DND-41 (cell line): Measurements from ENCODE around the gene TRPT1.

Source experiments
- ATAC-seq: fragments of 200-7000 bp; cut with Tn5 transposase; 3 replicates; pipeline ENCODE4 v1.9.1; 2021; ENCODE audit warnings: low read depth; ENCODE audit not compliant: insufficient read depth
- DNase-seq: peaks from one replicate; pipeline ENCODE4 v3.0.0-alpha.2; 2020
- H2AFZ ChIP-seq: 2 replicates; pipeline ENCODE4 v1.6.0; 2012; ENCODE audit warnings: low read depth, low read length
- H3K27ac ChIP-seq: 2 replicates; pipeline ENCODE4 v1.5.1; 2012; ENCODE audit warnings: low read length, inconsistent platforms
- H3K27me3 ChIP-seq: fragments of 200-600 bp; sonication (generic); 2 replicates; pipeline ENCODE4 v1.6.0; 2012; ENCODE audit warnings: low read length, mild to moderate bottlenecking, inconsistent platforms; ENCODE audit not compliant: insufficient read depth, poor library complexity
- H3K36me3 ChIP-seq: 2 replicates; pipeline ENCODE4 v1.5.1; 2012; ENCODE audit warnings: low read length, inconsistent platforms; ENCODE audit not compliant: insufficient read depth
- H3K4me1 ChIP-seq: 2 replicates; pipeline ENCODE4 v1.5.1; 2012; ENCODE audit warnings: mild to moderate bottlenecking, low read length; ENCODE audit not compliant: insufficient read depth
- H3K4me2 ChIP-seq: 2 replicates; pipeline ENCODE4 v1.6.0; 2012; ENCODE audit warnings: mild to moderate bottlenecking, moderate library complexity, low read length, inconsistent platforms; ENCODE audit not compliant: insufficient read depth
- H3K4me3 ChIP-seq, 2 experiments: fragments of 200-600 bp in 1 of 2; shearing (Covaris generic) in 1 of 2; 2 replicates each; pipeline ENCODE4 v1.5.1; 2012 to 2016; ENCODE audit warnings: inconsistent platforms in 2 of 2, low read length in 2 of 2, mild to moderate bottlenecking in 2 of 2, low read depth in 1 of 2, moderate library complexity in 1 of 2
- H3K79me2 ChIP-seq: 2 replicates; pipeline ENCODE4 v1.6.0; 2012; ENCODE audit warnings: low read length, inconsistent platforms; ENCODE audit not compliant: insufficient read depth
- H3K9ac ChIP-seq: 2 replicates; pipeline ENCODE4 v1.6.0; 2012; ENCODE audit warnings: low read depth, mild to moderate bottlenecking, inconsistent platforms, low read length, moderate library complexity
- H3K9me3 ChIP-seq: 2 replicates; pipeline ENCODE4 v1.5.1; 2012; ENCODE audit warnings: low read length, moderate library complexity, mild to moderate bottlenecking, inconsistent platforms; ENCODE audit not compliant: insufficient read depth, severe bottlenecking
- H4K20me1 ChIP-seq: 2 replicates; pipeline ENCODE4 v1.6.0; 2012; ENCODE audit warnings: low read length; ENCODE audit not compliant: insufficient read depth
- EZH2 ChIP-seq: IDR thresholded peaks from 3 replicates; pipeline ENCODE4 v1.6.1; 2012; ENCODE audit warnings: borderline replicate concordance, low read depth, mild to moderate bottlenecking, moderate library complexity, low read length, inconsistent platforms; ENCODE audit not compliant: severe bottlenecking
- TF ChIP-seq, protein P1 (sequence below): IDR thresholded peaks from 2 replicates; pipeline ENCODE4 v1.5.1; 2012; ENCODE audit warnings: borderline replicate concordance, low read length, moderate library complexity, mild to moderate bottlenecking; ENCODE audit not compliant: poor library complexity, severe bottlenecking; ENCODE audit errors: extremely low read depth

The TRPT1 gene

GRCh38 chr11:64204464-64204989 lies 21.5 kb downstream of the TRPT1 start:
- H3K4me2 ChIP-seq: no peak overlapping the region
- H3K27ac ChIP-seq: peak overlapping the region; percentile 21; the same call in 1 of the 2 replicates
- no peaks in the 10 kb centered on the region for H3K9me3 ChIP-seq
- peak; percentile 38 for ATAC-seq
- peaks cover 41% of the 10 kb centered on the region for H3K79me2 ChIP-seq
- no peak overlapping the region for H2AFZ ChIP-seq
- no peak overlapping the region for H3K9ac ChIP-seq
- peaks cover 79% of the 10 kb centered on the region for H3K36me3 ChIP-seq
- TF ChIP-seq, protein P1, sequence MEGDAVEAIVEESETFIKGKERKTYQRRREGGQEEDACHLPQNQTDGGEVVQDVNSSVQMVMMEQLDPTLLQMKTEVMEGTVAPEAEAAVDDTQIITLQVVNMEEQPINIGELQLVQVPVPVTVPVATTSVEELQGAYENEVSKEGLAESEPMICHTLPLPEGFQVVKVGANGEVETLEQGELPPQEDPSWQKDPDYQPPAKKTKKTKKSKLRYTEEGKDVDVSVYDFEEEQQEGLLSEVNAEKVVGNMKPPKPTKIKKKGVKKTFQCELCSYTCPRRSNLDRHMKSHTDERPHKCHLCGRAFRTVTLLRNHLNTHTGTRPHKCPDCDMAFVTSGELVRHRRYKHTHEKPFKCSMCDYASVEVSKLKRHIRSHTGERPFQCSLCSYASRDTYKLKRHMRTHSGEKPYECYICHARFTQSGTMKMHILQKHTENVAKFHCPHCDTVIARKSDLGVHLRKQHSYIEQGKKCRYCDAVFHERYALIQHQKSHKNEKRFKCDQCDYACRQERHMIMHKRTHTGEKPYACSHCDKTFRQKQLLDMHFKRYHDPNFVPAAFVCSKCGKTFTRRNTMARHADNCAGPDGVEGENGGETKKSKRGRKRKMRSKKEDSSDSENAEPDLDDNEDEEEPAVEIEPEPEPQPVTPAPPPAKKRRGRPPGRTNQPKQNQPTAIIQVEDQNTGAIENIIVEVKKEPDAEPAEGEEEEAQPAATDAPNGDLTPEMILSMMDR: peak; percentile 93
- TF ChIP-seq EZH2: no peak
- peaks cover 46% of the 10 kb centered on the region for H3K4me1 ChIP-seq
- no peak overlapping the region for H3K4me3 ChIP-seq
- peak; percentile 88 for DNase-seq
- H3K27me3 ChIP-seq: no peaks in the 10 kb centered on the region
- peaks cover 49% of the 10 kb centered on the region for H4K20me1 ChIP-seq

DNA sequence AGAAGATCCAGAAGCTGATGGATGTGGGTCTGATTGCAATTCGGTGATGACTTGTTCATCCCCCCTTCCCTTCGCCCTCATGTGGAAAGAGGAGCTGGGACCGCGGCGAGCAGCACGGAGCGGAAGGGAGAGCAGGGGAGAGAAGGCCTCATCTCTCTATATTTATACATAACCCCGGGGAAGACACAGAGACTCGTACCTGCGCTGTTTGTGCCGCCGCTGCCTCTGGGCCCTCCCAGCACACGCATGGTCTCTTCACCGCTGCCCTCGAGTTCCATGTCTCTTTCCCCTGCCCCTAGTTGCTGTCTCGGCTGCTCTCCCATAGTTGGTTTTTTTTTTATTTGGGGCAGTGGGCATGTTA lies 21.9 kb downstream of the TRPT1 start:
- DNase-seq: no peak
- Histone ChIP-seq H3K9me3 (no peaks in the 10 kb centered on the region), H3K36me3 (peaks cover 75% of the 10 kb centered on the region), H2AFZ (no peak overlapping the region), H3K9ac (no peak overlapping the region), H3K27me3 (no peaks in the 10 kb centered on the region), H3K4me1 (peaks cover 46% of the 10 kb centered on the region), H4K20me1 (peaks cover 49% of the 10 kb centered on the region), H3K27ac (no peak overlapping the region), H3K4me2 (no peak overlapping the region), H3K79me2 (peaks cover 41% of the 10 kb centered on the region), H3K4me3 (no peak overlapping the region)
- TF ChIP-seq, protein P1: no peak
- TF ChIP-seq EZH2: no peak
- ATAC-seq: no peak

DNA sequence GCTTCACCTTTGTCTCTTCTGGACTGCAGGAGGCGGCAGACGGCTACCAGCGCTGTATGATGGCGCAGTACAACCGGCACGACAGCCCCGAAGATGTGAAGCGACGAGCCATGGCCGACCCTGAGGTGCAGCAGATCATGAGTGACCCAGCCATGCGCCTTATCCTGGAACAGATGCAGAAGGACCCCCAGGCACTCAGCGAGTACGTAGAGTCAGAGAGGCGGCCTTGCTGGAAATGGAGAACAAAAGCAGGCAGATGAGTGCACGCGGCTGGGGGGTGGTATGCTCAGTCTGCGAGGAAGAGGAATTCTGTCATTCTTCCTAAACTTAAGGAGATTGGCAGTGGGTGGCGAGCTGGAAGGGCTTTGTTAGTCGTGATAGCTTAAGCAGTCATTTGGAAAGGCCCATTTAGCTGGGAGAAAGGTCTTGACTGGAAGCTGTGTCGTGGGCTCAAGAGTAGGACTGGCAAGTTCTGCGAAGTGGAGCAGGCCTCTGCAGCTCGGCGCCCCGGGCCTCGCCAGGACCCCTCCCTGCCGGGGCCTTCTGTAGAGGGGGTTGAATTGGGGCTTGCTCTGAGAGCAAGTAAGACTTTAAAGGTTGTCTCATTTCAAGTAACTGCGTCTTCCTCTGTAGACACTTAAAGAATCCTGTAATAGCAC lies 22.4 kb downstream of the TRPT1 start:
- peaks cover 43% of the 10 kb centered on the region for H3K4me1 ChIP-seq
- no peak overlapping the region for H3K9ac ChIP-seq
- peaks cover 45% of the 10 kb centered on the region for H4K20me1 ChIP-seq
- DNase-seq (no peak), ATAC-seq (no peak)
- TF ChIP-seq, protein P1: no peak
- no peak for TF ChIP-seq EZH2
- no peak overlapping the region for H2AFZ ChIP-seq
- no peaks in the 10 kb centered on the region for H3K9me3 ChIP-seq
- no peak overlapping the region for H3K4me2 ChIP-seq
- H3K27me3 ChIP-seq: no peaks in the 10 kb centered on the region
- peaks cover 77% of the 10 kb centered on the region for H3K36me3 ChIP-seq
- no peak overlapping the region for H3K4me3 ChIP-seq
- no peak overlapping the region for H3K27ac ChIP-seq
- H3K79me2 ChIP-seq: peaks cover 43% of the 10 kb centered on the region
